ENCODE measurements around the gene AVPI1. TPM values are rescaled to one million over a fixed set of nuclear protein-coding genes. Genes with fewer than 3 reads are reported as not detected.

The AVPI1 gene
- total RNA-seq, 2 experiments from 2014 or later = 1.1 to 1.7 TPM

- CTCF ChIA-PET = no interaction called here
- DNase-seq = no peak
- no peak for ATAC-seq
- Mint-ChIP-seq H3K36me3 (ENCODE audit: low read depth) (no peaks in the 10 kb centered on the region), H3K27ac (no peak overlapping the region), H3K9me3 (ENCODE audit: insufficient read depth) (no peaks in the 10 kb centered on the region), H3K4me3 (no peak overlapping the region), H3K27me3 (ENCODE audit: low read depth) (peaks cover 13% of the 10 kb centered on the region), H3K4me1 (ENCODE audit: low read depth) (no peaks in the 10 kb centered on the region)
- POLR2A ChIA-PET = no interaction called here
Measured at GRCh38 chr10:97721871-97722780, 35.1 kb upstream of the AVPI1 start.

GRCh38 chr10:97719602-97720001, 32.6 kb upstream of the AVPI1 start:
- POLR2A ChIA-PET = no interaction called here
- no peak overlapping the region for H3K27ac Mint-ChIP-seq

GRCh38 chr10:97718659-97719142, 31.7 kb upstream of the AVPI1 start:
- Mint-ChIP-seq H3K4me3 (no peak overlapping the region), H3K4me1 (ENCODE audit: low read depth) (peaks cover 15% of the 10 kb centered on the region), H3K9me3 (ENCODE audit: insufficient read depth) (no peaks in the 10 kb centered on the region), H3K27me3 (ENCODE audit: low read depth) (peaks cover 14% of the 10 kb centered on the region), H3K36me3 (ENCODE audit: low read depth) (no peaks in the 10 kb centered on the region), H3K27ac (no peak overlapping the region)
- DNase-seq = no peak
- ChIA-PET CTCF (interaction anchor here (1.0 to 1.6 kb wide), 2 partner anchors 9 to 17 kb away, joined by 4 to 7 read pairs; no protein-coding TSS in a partner anchor), POLR2A (no interaction called here)
- no peak for ATAC-seq

More at GRCh38 chr10:97719602-97720001, 32.6 kb upstream of the AVPI1 start:
- ATAC-seq = no peak
- DNase-seq = no peak
- Mint-ChIP-seq H3K4me3 (no peak overlapping the region), H3K36me3 (ENCODE audit: low read depth) (no peaks in the 10 kb centered on the region), H3K4me1 (ENCODE audit: low read depth) (peaks cover 9% of the 10 kb centered on the region), H3K27me3 (ENCODE audit: low read depth) (peaks cover 15% of the 10 kb centered on the region), H3K9me3 (ENCODE audit: insufficient read depth) (no peaks in the 10 kb centered on the region)
- CTCF ChIA-PET = interaction anchor here (1.2 to 1.6 kb wide), 3 partner anchors 18 to 322 kb away, joined by 3 to 7 read pairs (median 3); no protein-coding TSS in a partner anchor

- DNase-seq = no peak
- Mint-ChIP-seq H3K36me3 (ENCODE audit: low read depth) (no peaks in the 10 kb centered on the region), H3K27me3 (ENCODE audit: low read depth) (peaks cover 14% of the 10 kb centered on the region), H3K4me3 (no peak overlapping the region), H3K27ac (no peak overlapping the region), H3K9me3 (ENCODE audit: insufficient read depth) (no peaks in the 10 kb centered on the region), H3K4me1 (ENCODE audit: low read depth) (peaks cover 15% of the 10 kb centered on the region)
- CTCF ChIA-PET = interaction anchor here (1.0 to 11.1 kb wide), 3 partner anchors 9 to 17 kb away, joined by 4 to 171 read pairs (median 7); partner anchors contain the start of gene ZFYVE27
- POLR2A ChIA-PET = no interaction called here
- ATAC-seq = no peak
Measured at GRCh38 chr10:97718178-97718577, 31.1 kb upstream of the AVPI1 start.

GRCh38 chr10:97717627-97718026, 30.6 kb upstream of the AVPI1 start:
- Mint-ChIP-seq H3K27ac (no peak overlapping the region), H3K4me3 (no peak overlapping the region), H3K36me3 (ENCODE audit: low read depth) (no peaks in the 10 kb centered on the region), H3K4me1 (ENCODE audit: low read depth) (peaks cover 20% of the 10 kb centered on the region), H3K27me3 (ENCODE audit: low read depth) (peaks cover 19% of the 10 kb centered on the region), H3K9me3 (ENCODE audit: insufficient read depth) (no peaks in the 10 kb centered on the region)
- ATAC-seq (no peak), DNase-seq (no peak)
- ChIA-PET POLR2A (interaction anchor here (0.9 to 1.5 kb wide), 2 partner anchors 13 to 19 kb away, joined by 3 to 4 read pairs; partner anchors contain the start of gene ZFYVE27), CTCF (interaction anchor here (1.2 to 11.1 kb wide), 3 partner anchors 15 to 40 kb away, joined by 3 to 171 read pairs (median 19); partner anchors contain the start of gene ZFYVE27)

- H3K9me3 Mint-ChIP-seq (ENCODE audit: insufficient read depth) = no peaks in the 10 kb centered on the region
- no peaks in the 10 kb centered on the region for H3K36me3 Mint-ChIP-seq (ENCODE audit: low read depth)
- ChIA-PET POLR2A (interaction anchor here (1.1 to 1.9 kb wide), 3 partner anchors 9 to 48 kb away, joined by 3 to 6 read pairs (median 3); partner anchors contain the start of gene ZFYVE27), CTCF (interaction anchor here (1.7 to 11.1 kb wide), 6 partner anchors 9 to 39 kb away, joined by 4 to 171 read pairs (median 11); partner anchors contain the start of genes AVPI1 and ZFYVE27)
- H3K27me3 Mint-ChIP-seq (ENCODE audit: low read depth) = peaks cover 24% of the 10 kb centered on the region
- no peak overlapping the region for H3K27ac Mint-ChIP-seq
- ATAC-seq (no peak), DNase-seq (no peak)
- H3K4me3 Mint-ChIP-seq = peak overlapping the region; percentile 98
- peaks cover 20% of the 10 kb centered on the region for H3K4me1 Mint-ChIP-seq (ENCODE audit: low read depth)
Measured at GRCh38 chr10:97715259-97715874, 28.3 kb upstream of the AVPI1 start.

- H3K9me3 Mint-ChIP-seq (ENCODE audit: insufficient read depth) = no peaks in the 10 kb centered on the region
- peaks cover 20% of the 10 kb centered on the region for H3K4me1 Mint-ChIP-seq (ENCODE audit: low read depth)
- ChIA-PET POLR2A (interaction anchor here (0.7 to 1.9 kb wide), 5 partner anchors 10 to 48 kb away, joined by 3 to 6 read pairs (median 3); partner anchors contain the start of genes AVPI1 and ZFYVE27), CTCF (interaction anchor here (0.9 to 11.1 kb wide), 7 partner anchors 10 to 143 kb away, joined by 3 to 171 read pairs (median 7); partner anchors contain the start of genes ANKRD2, AVPI1 and ZFYVE27)
- peak; percentile 28 for DNase-seq
- H3K27ac Mint-ChIP-seq = peak overlapping the region; percentile 25
- peaks cover 24% of the 10 kb centered on the region for H3K27me3 Mint-ChIP-seq (ENCODE audit: low read depth)
- H3K36me3 Mint-ChIP-seq (ENCODE audit: low read depth) = no peaks in the 10 kb centered on the region
- peak; percentile 38 for ATAC-seq
- H3K4me3 Mint-ChIP-seq = peak overlapping the region; percentile 98
Measured at GRCh38 chr10:97714401-97715258, 27.6 kb upstream of the AVPI1 start.

GRCh38 chr10:97713826-97714400, 26.9 kb upstream of the AVPI1 start:
- Mint-ChIP-seq H3K36me3 (ENCODE audit: low read depth) (no peaks in the 10 kb centered on the region), H3K4me3 (peak overlapping the region; percentile 98), H3K4me1 (ENCODE audit: low read depth) (peaks cover 20% of the 10 kb centered on the region), H3K27me3 (ENCODE audit: low read depth) (peaks cover 29% of the 10 kb centered on the region), H3K27ac (peak overlapping the region; percentile 86), H3K9me3 (ENCODE audit: insufficient read depth) (no peaks in the 10 kb centered on the region)
- POLR2A ChIA-PET = interaction anchor here (0.7 to 1.9 kb wide), 4 partner anchors 10 to 27 kb away, joined by 3 to 6 read pairs (median 3); partner anchors contain the start of genes AVPI1 and ZFYVE27
- ATAC-seq (peak; percentile 86), DNase-seq (peak; percentile 64)
- CTCF ChIA-PET = interaction anchor here (0.9 to 11.1 kb wide), 8 partner anchors 10 to 155 kb away, joined by 3 to 171 read pairs (median 7); partner anchors contain the start of genes ANKRD2, AVPI1 and ZFYVE27

GRCh38 chr10:97713339-97713825, 26.3 kb upstream of the AVPI1 start, which contains the start of gene MARVELD1:
MARVELD1 (plus strand) TSS chr10:97713730; CDS start chr10:97713877, 147 bp downstream.
- peaks cover 30% of the 10 kb centered on the region for H3K27me3 Mint-ChIP-seq (ENCODE audit: low read depth)
- no peaks in the 10 kb centered on the region for H3K9me3 Mint-ChIP-seq (ENCODE audit: insufficient read depth)
- no peak for ATAC-seq
- ChIA-PET POLR2A (interaction anchor here (0.7 to 1.9 kb wide), 3 partner anchors 11 to 27 kb away, joined by 3 to 6 read pairs (median 3); partner anchors contain the start of gene AVPI1), CTCF (interaction anchor here (1.4 to 11.1 kb wide), 7 partner anchors 11 to 155 kb away, joined by 4 to 171 read pairs (median 7); partner anchors contain the start of genes AVPI1 and ZFYVE27)
- peak within 1 kb of the TSS; percentile 86 for H3K27ac Mint-ChIP-seq
- peak within 1 kb of the TSS; percentile 98 for H3K4me3 Mint-ChIP-seq
- peaks cover 20% of the 10 kb centered on the region for H3K4me1 Mint-ChIP-seq (ENCODE audit: low read depth)
- no peak for DNase-seq
- H3K36me3 Mint-ChIP-seq (ENCODE audit: low read depth) = no peaks in the 10 kb centered on the region
